ENCODE results near the gene UIMC1.

UIMC1 gene

GRCh38 chr5:176880366-176881020, 126.1 kb downstream of the UIMC1 start:
- no peaks in the 10 kb centered on the region; the same call in 1 of the 2 replicates for H3K27me3 ChIP-seq
- H3K4me3 ChIP-seq (ENCODE audit: low read depth, low read length) = no peak overlapping the region
- H3K9me3 ChIP-seq = no peaks in the 10 kb centered on the region
- H3K36me3 ChIP-seq = peaks cover 5% of the 10 kb centered on the region; the same call in 1 of the 2 replicates
- no peak for DNase-seq
- H3K4me1 ChIP-seq = peaks cover 20% of the 10 kb centered on the region
- TF ChIP-seq, protein P1, sequence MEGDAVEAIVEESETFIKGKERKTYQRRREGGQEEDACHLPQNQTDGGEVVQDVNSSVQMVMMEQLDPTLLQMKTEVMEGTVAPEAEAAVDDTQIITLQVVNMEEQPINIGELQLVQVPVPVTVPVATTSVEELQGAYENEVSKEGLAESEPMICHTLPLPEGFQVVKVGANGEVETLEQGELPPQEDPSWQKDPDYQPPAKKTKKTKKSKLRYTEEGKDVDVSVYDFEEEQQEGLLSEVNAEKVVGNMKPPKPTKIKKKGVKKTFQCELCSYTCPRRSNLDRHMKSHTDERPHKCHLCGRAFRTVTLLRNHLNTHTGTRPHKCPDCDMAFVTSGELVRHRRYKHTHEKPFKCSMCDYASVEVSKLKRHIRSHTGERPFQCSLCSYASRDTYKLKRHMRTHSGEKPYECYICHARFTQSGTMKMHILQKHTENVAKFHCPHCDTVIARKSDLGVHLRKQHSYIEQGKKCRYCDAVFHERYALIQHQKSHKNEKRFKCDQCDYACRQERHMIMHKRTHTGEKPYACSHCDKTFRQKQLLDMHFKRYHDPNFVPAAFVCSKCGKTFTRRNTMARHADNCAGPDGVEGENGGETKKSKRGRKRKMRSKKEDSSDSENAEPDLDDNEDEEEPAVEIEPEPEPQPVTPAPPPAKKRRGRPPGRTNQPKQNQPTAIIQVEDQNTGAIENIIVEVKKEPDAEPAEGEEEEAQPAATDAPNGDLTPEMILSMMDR (IDR thresholded peaks at IDR 0.05; ENCODE audit: low read depth, low read length) = no peak

GRCh38 chr5:176879663-176880361, 126.8 kb downstream of the UIMC1 start:
- peaks cover 22% of the 10 kb centered on the region for H3K4me1 ChIP-seq
- no peaks in the 10 kb centered on the region; the same call in 1 of the 2 replicates for H3K27me3 ChIP-seq
- peaks cover 5% of the 10 kb centered on the region; the same call in 1 of the 2 replicates for H3K36me3 ChIP-seq
- no peaks in the 10 kb centered on the region for H3K9me3 ChIP-seq
- DNase-seq = no peak
- H3K4me3 ChIP-seq (ENCODE audit: low read depth, low read length) = no peak overlapping the region
- TF ChIP-seq, protein P1 (IDR thresholded peaks at IDR 0.05; ENCODE audit: low read depth, low read length) = no peak

DNA sequence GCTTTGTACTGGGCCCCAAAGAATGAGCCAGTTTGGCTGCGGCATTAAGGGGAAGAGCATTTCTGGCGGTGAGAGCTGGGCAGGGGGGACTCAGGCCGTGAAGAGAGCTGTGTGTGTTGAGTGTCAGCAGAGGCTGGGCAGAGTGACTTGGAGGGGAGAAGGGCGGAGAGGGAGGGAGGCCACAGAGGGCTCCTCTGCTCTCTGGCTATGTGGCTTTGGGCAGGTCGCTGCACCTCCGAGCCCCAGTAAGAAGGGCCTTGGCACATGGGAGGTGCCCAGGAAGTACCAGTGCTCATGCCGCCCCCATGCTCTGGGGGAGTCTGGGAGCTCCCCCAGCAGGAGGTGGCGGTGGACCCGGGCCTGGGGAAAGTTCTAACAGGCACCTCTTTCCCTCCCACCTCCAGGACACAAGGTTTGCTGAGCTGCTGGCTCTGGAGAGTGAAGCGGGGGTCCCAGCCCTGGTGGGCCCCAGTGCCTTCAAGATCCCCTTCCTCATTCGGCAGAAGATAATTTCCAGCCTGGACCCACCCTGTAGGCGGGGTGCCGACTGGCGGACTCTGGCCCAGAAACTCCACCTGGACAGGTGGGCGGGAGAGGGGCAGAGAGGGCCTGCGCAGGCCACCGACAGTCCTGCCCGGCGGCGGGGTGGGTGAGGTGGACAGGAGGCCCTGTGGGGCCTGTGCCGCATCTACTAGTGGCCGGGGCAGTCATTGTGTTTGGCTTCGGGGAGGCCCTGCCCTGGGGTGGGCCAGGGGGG, 127.5 kb downstream of the UIMC1 start:
- Histone ChIP-seq H3K4me1 (peaks cover 18% of the 10 kb centered on the region), H3K4me3 (ENCODE audit: low read depth, low read length) (no peak overlapping the region), H3K27me3 (no peaks in the 10 kb centered on the region; the same call in 1 of the 2 replicates), H3K36me3 (peaks cover 5% of the 10 kb centered on the region; the same call in 1 of the 2 replicates), H3K9me3 (no peaks in the 10 kb centered on the region)
- DNase-seq = no peak
- TF ChIP-seq, protein P1 (IDR thresholded peaks at IDR 0.05; ENCODE audit: low read depth, low read length) = no peak

DNA sequence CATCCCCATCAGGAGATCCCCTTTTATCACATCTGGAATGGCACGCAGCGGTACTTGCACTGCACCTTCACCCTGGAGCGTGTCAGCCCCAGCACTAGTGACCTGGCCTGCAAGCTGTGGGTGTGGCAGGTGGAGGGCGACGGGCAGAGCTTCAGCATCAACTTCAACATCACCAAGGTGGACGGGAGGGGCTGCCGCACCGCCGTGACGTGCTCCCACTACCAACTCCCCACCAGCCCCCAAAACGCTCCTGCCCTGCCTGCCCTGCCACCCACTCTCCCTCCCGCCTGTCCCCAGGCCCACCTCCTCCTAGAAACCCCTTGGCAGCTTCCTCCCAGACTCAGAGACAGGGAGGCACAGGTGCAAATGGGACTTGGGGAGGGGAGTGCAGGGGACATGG, 128.1 kb downstream of the UIMC1 start:
- H3K4me1 ChIP-seq = peaks cover 12% of the 10 kb centered on the region
- peaks cover 5% of the 10 kb centered on the region; the same call in 1 of the 2 replicates for H3K36me3 ChIP-seq
- DNase-seq = no peak
- H3K27me3 ChIP-seq = no peaks in the 10 kb centered on the region; the same call in 1 of the 2 replicates
- H3K4me3 ChIP-seq (ENCODE audit: low read depth, low read length) = no peak overlapping the region
- no peaks in the 10 kb centered on the region for H3K9me3 ChIP-seq
- TF ChIP-seq, protein P1 (IDR thresholded peaks at IDR 0.05; ENCODE audit: low read depth, low read length) = no peak

DNA sequence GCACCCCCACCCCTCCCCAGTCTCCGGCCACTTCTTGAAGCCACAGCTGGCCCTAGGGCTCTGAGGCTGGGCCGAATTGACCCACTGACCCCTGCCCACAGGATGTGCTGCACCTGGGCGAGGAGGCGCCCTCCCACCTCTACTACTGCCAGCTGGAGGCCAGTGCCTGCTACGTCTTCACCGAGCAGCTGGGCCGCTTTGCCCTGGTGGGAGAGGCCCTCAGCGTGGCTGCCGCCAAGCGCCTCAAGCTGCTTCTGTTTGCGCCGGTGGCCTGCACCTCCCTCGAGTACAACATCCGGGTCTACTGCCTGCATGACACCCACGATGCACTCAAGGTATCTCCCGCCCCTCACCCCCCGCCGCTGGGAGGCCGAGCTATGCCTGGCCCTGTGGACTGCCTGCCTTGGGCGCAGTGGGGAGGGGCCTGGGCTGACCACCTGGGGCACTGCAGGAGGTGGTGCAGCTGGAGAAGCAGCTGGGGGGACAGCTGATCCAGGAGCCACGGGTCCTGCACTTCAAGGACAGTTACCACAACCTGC, 128.7 kb downstream of the UIMC1 start:
- TF ChIP-seq, protein P1 (IDR thresholded peaks at IDR 0.05; ENCODE audit: low read depth, low read length) = no peak
- H3K27me3 ChIP-seq = no peaks in the 10 kb centered on the region; the same call in 1 of the 2 replicates

More for the DNA sequence above, 128.7 kb downstream of the UIMC1 start:
- H3K4me3 ChIP-seq (ENCODE audit: low read depth, low read length) = no peak overlapping the region
- DNase-seq = no peak
- H3K9me3 ChIP-seq = no peaks in the 10 kb centered on the region
- H3K36me3 ChIP-seq = peaks cover 5% of the 10 kb centered on the region; the same call in 1 of the 2 replicates
- H3K4me1 ChIP-seq = peaks cover 12% of the 10 kb centered on the region

Measured in BE2C (cell line).